Activated naive CD8-positive, alpha-beta T cell treated with anti-CD3 and anti-CD28 coated beads, Interleukin-2, amount 10 ng/mL, durations not matched to agents 7 days and 5 days (primary cell): Measurements from ENCODE around the gene SLC35F3. TPM values are rescaled to one million over a fixed set of nuclear protein-coding genes. Genes with fewer than 3 reads are reported as not detected.
"Not testable (repeated sequence)": the region's sequence is repeated elsewhere in the genome, so short reads cannot be mapped to it uniquely, and the experiment has no call there.

Experiments used
- ATAC-seq: fragments of 150-1000 bp; cut with Tn5 transposase; one replicate; pipeline ENCODE4 v1.10.0; 2021; ENCODE audit warnings: low read depth, moderate library complexity
- POLR2A ChIA-PET: fragments of 350-600 bp; sonication (Branson Sonifier 250); formaldehyde crosslinking; loops from one replicate; lab custom pipeline; 2021; ENCODE audit warnings: antibody characterized with exemption; lab: Charles Lee
- DNase-seq: peaks from one replicate; pipeline ENCODE4 v3.0.0; 2021
- H3K27ac Mint-ChIP-seq: one replicate; pipeline ENCODE4 v1.8.0; 2022; ENCODE audit warnings: mild to moderate bottlenecking, mixed read lengths
- H3K27me3 Mint-ChIP-seq: one replicate; pipeline ENCODE4 v1.8.0; 2022; ENCODE audit warnings: mild to moderate bottlenecking, moderate library complexity, mixed read lengths
- H3K36me3 Mint-ChIP-seq: one replicate; pipeline ENCODE4 v1.8.0; 2021; ENCODE audit warnings: mild to moderate bottlenecking, mixed read lengths
- H3K4me1 Mint-ChIP-seq: one replicate; pipeline ENCODE4 v1.8.0; 2021; ENCODE audit warnings: mixed read lengths
- H3K4me3 Mint-ChIP-seq: one replicate; pipeline ENCODE4 v1.8.0; 2022; ENCODE audit warnings: mild to moderate bottlenecking, moderate library complexity, mixed read lengths
- H3K9me3 Mint-ChIP-seq: one replicate; pipeline ENCODE4 v1.8.0; 2021; ENCODE audit warnings: mixed read lengths
- total RNA-seq, 2 experiments: library from RNA; stranded (reverse); gene quantifications; one replicate each; pipeline ENCODE4 v1.2.3, GENCODE V29; 2021

The SLC35F3 gene
- total RNA-seq, 2 experiments from 2014 or later = 33.8 to 36.4 TPM

GRCh38 chr1:234247746-234248145 lies 343.3 kb downstream of the SLC35F3 start:
- H3K36me3 Mint-ChIP-seq = peaks cover 71% of the 10 kb centered on the region
- peaks cover 27% of the 10 kb centered on the region for H3K4me1 Mint-ChIP-seq
- POLR2A ChIA-PET, H3K4me3 Mint-ChIP-seq, H3K27me3 Mint-ChIP-seq, ATAC-seq, DNase-seq, H3K27ac Mint-ChIP-seq: not testable (repeated sequence)
- peaks cover 18% of the 10 kb centered on the region for H3K9me3 Mint-ChIP-seq

- Mint-ChIP-seq H3K27me3 (no peaks in the 10 kb centered on the region), H3K4me3 (no peak overlapping the region), H3K4me1 (peaks cover 30% of the 10 kb centered on the region), H3K9me3 (peaks cover 18% of the 10 kb centered on the region), H3K27ac (no peak overlapping the region), H3K36me3 (peaks cover 66% of the 10 kb centered on the region)
- no peak for ATAC-seq
- DNase-seq = no peak
- POLR2A ChIA-PET = no interaction called here
Measured at GRCh38 chr1:234250747-234251146, 346.3 kb downstream of the SLC35F3 start.

GRCh38 chr1:234253732-234254131 lies 349.3 kb downstream of the SLC35F3 start:
- POLR2A ChIA-PET = no interaction called here

GRCh38 chr1:234256359-234256758 lies 351.9 kb downstream of the SLC35F3 start:
- POLR2A ChIA-PET = no interaction called here
- Mint-ChIP-seq H3K27me3 (no peaks in the 10 kb centered on the region), H3K4me3 (no peak overlapping the region), H3K27ac (no peak overlapping the region), H3K36me3 (peaks cover 66% of the 10 kb centered on the region), H3K9me3 (peaks cover 9% of the 10 kb centered on the region), H3K4me1 (peaks cover 50% of the 10 kb centered on the region)
- no peak for DNase-seq
- peak; percentile 36 for ATAC-seq

More at GRCh38 chr1:234253732-234254131, 349.3 kb downstream of the SLC35F3 start:
- peaks cover 9% of the 10 kb centered on the region for H3K9me3 Mint-ChIP-seq
- DNase-seq (no peak), ATAC-seq (peak; percentile 42)
- no peaks in the 10 kb centered on the region for H3K27me3 Mint-ChIP-seq
- peaks cover 64% of the 10 kb centered on the region for H3K36me3 Mint-ChIP-seq
- H3K27ac Mint-ChIP-seq = no peak overlapping the region
- H3K4me3 Mint-ChIP-seq = no peak overlapping the region
- peaks cover 29% of the 10 kb centered on the region for H3K4me1 Mint-ChIP-seq

GRCh38 chr1:234258071-234258470 lies 353.6 kb downstream of the SLC35F3 start:
- peaks cover 9% of the 10 kb centered on the region for H3K9me3 Mint-ChIP-seq

GRCh38 chr1:234260578-234260977 lies 356.1 kb downstream of the SLC35F3 start:
- Mint-ChIP-seq H3K27me3 (no peaks in the 10 kb centered on the region), H3K9me3 (peaks cover 6% of the 10 kb centered on the region), H3K36me3 (peaks cover 73% of the 10 kb centered on the region), H3K4me3 (peak overlapping the region; percentile 40), H3K4me1 (peaks cover 39% of the 10 kb centered on the region), H3K27ac (peak overlapping the region; percentile 74)
- DNase-seq (no peak), ATAC-seq (peak; percentile 78)
- POLR2A ChIA-PET = no interaction called here

More at GRCh38 chr1:234258071-234258470, 353.6 kb downstream of the SLC35F3 start:
- no peak overlapping the region for H3K4me3 Mint-ChIP-seq
- H3K36me3 Mint-ChIP-seq = peaks cover 71% of the 10 kb centered on the region
- no peak for ATAC-seq
- DNase-seq = no peak
- no peaks in the 10 kb centered on the region for H3K27me3 Mint-ChIP-seq
- peaks cover 56% of the 10 kb centered on the region for H3K4me1 Mint-ChIP-seq
- no peak overlapping the region for H3K27ac Mint-ChIP-seq
- POLR2A ChIA-PET = interaction anchor here (1.7 kb wide), 1 partner anchor 28 kb away, joined by 4 read pairs; no protein-coding TSS in a partner anchor

- no peak for ATAC-seq
- no peak overlapping the region for H3K4me3 Mint-ChIP-seq
- POLR2A ChIA-PET = no interaction called here
- no peaks in the 10 kb centered on the region for H3K27me3 Mint-ChIP-seq
- H3K27ac Mint-ChIP-seq = no peak overlapping the region
- no peak for DNase-seq
- peaks cover 6% of the 10 kb centered on the region for H3K9me3 Mint-ChIP-seq
- H3K4me1 Mint-ChIP-seq = peaks cover 34% of the 10 kb centered on the region
- peaks cover 75% of the 10 kb centered on the region for H3K36me3 Mint-ChIP-seq
Measured at GRCh38 chr1:234261545-234261944, 357.1 kb downstream of the SLC35F3 start.

- Mint-ChIP-seq H3K36me3 (peaks cover 71% of the 10 kb centered on the region), H3K4me3 (no peak overlapping the region), H3K4me1 (peaks cover 30% of the 10 kb centered on the region), H3K27me3 (no peaks in the 10 kb centered on the region), H3K9me3 (peaks cover 5% of the 10 kb centered on the region), H3K27ac (no peak overlapping the region)
- ATAC-seq (no peak), DNase-seq (no peak)
- POLR2A ChIA-PET = no interaction called here
Measured at GRCh38 chr1:234262007-234262753, 357.7 kb downstream of the SLC35F3 start.

- POLR2A ChIA-PET = no interaction called here
- ATAC-seq (no peak), DNase-seq (no peak)
- Mint-ChIP-seq H3K36me3 (peaks cover 67% of the 10 kb centered on the region), H3K4me1 (peaks cover 28% of the 10 kb centered on the region), H3K4me3 (no peak overlapping the region), H3K9me3 (no peaks in the 10 kb centered on the region), H3K27me3 (no peaks in the 10 kb centered on the region), H3K27ac (no peak overlapping the region)
Measured at GRCh38 chr1:234262754-234263105, 358.3 kb downstream of the SLC35F3 start.

- Mint-ChIP-seq H3K4me1 (peaks cover 21% of the 10 kb centered on the region), H3K4me3 (no peak overlapping the region), H3K9me3 (no peaks in the 10 kb centered on the region), H3K27ac (no peak overlapping the region), H3K36me3 (peaks cover 61% of the 10 kb centered on the region), H3K27me3 (no peaks in the 10 kb centered on the region)
- ATAC-seq (no peak), DNase-seq (no peak)
- POLR2A ChIA-PET = no interaction called here
Measured at GRCh38 chr1:234264832-234265231, 360.4 kb downstream of the SLC35F3 start.

- Mint-ChIP-seq H3K4me1 (peaks cover 22% of the 10 kb centered on the region), H3K36me3 (peaks cover 63% of the 10 kb centered on the region), H3K4me3 (no peak overlapping the region), H3K27ac (no peak overlapping the region), H3K9me3 (no peaks in the 10 kb centered on the region), H3K27me3 (no peaks in the 10 kb centered on the region)
- DNase-seq = no peak
- ATAC-seq = no peak
- POLR2A ChIA-PET = no interaction called here
Measured at GRCh38 chr1:234265321-234265720, 360.8 kb downstream of the SLC35F3 start.

- no peak for DNase-seq
- ATAC-seq = no peak
- POLR2A ChIA-PET = no interaction called here
- Mint-ChIP-seq H3K27ac (no peak overlapping the region), H3K4me3 (no peak overlapping the region), H3K36me3 (peaks cover 62% of the 10 kb centered on the region), H3K4me1 (peaks cover 23% of the 10 kb centered on the region), H3K9me3 (no peaks in the 10 kb centered on the region), H3K27me3 (no peaks in the 10 kb centered on the region)
Measured at GRCh38 chr1:234265861-234266260, 361.4 kb downstream of the SLC35F3 start.

GRCh38 chr1:234270093-234270492 lies 365.6 kb downstream of the SLC35F3 start:
- ATAC-seq (no peak), DNase-seq (no peak)
- no peak overlapping the region for H3K27ac Mint-ChIP-seq
- no peak overlapping the region for H3K4me3 Mint-ChIP-seq
- H3K4me1 Mint-ChIP-seq = peaks cover 22% of the 10 kb centered on the region
- peaks cover 61% of the 10 kb centered on the region for H3K36me3 Mint-ChIP-seq
- no peaks in the 10 kb centered on the region for H3K27me3 Mint-ChIP-seq
- POLR2A ChIA-PET = no interaction called here
- H3K9me3 Mint-ChIP-seq = no peaks in the 10 kb centered on the region

- DNase-seq (no peak), ATAC-seq (no peak)
- Mint-ChIP-seq H3K4me3 (peak overlapping the region; percentile 21), H3K9me3 (no peaks in the 10 kb centered on the region), H3K27ac (peak overlapping the region; percentile 21), H3K27me3 (no peaks in the 10 kb centered on the region), H3K4me1 (peaks cover 22% of the 10 kb centered on the region), H3K36me3 (peaks cover 58% of the 10 kb centered on the region)
- POLR2A ChIA-PET = no interaction called here
Measured at GRCh38 chr1:234270581-234271242, 366.2 kb downstream of the SLC35F3 start.
